ENCODE results near the gene DPP6.

Gene DPP6

DNA sequence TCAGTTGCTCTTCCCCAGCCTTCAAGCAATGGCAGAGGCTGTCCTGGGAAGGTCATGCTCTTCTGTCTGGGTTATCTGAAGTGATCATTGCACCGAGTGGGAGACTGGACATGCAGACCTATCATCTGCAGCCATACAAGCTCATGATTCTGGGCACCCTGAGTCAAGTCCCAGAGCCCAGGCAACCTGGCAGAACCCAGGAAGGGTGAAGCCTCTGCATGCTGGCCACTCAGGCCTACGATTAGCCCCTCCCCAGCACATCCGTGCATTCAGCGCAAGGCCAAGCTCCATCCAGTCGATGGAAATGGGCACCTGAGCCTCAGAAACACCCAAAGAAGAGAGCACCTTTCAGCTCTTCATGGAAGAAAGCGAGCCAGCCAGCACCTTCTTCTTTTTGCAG, 688.9 kb downstream of the DPP6 start:
- no peak for DNase-seq

DNA sequence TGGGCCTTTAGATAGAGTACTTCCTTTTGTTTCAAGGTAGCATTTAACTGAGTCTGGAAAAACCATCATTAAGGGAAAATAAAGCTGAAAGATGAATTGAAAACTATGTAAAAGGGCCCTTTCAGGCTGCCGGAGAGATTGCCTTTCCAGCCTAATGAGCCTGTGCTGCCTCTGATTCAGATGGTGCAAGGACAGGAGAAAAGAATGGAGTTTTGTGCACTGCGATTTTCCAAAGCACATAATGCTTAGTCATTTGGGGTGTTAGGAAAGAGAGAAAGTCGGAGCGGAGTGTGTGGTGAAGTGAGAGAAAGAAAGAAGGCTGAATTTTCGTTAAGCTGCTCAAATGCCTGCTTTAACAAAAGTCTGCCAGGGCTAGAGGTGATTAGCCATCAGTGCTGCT, 691.0 kb downstream of the DPP6 start:
- no peak for DNase-seq

DNA sequence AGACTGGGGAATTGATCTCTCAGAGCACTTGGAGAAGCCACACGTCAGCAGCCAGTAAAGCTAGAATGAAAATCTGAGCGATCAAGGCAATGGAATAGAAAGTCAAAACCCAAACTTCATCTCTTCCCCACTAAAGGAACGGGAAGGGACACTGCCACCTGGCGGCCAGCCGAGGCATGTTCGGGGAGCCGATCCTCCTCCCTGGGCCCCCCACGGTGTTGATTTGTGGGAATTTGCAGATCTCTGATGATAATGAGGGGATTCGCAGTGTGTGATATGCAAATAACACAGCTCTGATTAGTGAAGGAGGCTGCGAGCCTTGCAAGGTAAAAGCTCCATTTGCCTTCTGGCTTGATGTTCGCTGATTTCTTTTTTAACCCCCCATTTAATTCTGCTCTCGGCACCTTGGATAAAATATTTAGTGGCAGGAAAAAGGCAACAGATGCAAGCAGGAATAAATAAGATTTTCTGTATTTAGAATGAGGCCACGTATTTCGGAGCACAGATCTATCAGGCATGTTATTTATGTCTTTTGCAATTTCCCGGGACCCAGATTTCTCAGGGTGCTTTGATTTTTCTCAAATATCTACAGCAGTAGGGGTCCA, 692.2 kb downstream of the DPP6 start:
- no peak for DNase-seq

DNA sequence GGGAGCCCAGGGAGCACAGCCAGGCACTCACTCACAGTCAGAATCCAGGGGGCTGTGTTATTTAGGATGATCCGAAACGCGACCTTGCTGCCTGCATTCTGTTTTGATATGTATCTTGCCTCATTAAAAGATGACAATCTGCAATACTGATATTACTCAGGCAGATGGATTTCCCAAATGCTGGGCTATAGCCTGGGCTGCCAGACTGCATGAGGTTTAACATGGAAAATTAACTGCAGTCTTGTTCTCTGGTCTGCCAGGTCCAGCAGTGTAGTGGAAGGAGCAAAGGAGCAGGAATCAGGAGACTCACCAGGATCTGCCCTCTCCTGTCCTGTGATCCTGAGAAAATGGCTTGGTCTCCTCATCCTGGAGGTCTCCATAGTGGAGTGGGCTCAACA, 692.7 kb downstream of the DPP6 start:
- DNase-seq: no peak

DNA sequence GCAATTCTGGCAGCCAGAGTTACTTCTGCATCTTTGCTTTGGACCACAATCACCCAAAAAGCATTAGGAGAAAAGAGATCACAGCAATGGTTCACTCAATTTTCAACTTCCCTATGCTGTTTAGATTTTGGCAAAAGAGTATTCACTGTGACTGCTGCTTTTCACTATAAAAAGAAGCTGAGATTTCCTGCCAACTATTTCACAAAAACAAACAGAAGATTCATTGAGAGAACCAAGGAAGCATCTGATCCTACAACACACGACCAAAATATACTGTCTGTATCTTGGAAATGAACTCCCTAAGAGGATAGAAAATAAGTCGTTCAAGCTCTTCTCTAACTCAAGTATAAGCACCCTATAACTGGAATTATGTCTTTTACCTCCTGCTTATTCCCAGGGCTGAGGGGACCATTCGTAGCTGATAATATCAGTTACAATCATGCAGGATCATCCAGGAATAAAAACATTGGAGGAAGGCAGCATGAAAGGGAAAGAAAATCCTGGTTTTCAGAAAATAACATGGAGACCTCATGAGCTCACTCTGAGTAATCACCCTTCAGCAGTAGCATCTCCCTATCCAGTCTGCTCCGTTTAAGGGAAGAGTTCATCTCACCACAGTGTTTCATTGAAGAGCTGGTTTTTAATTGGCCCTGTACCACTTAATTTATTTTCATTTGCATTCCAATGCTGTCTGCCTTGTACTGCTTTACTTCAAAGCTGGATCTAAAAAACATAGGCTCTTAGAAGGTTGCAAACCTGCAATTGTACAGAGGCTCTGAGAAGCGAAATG, 694.6 kb downstream of the DPP6 start:
- DNase-seq: no peak

DNA sequence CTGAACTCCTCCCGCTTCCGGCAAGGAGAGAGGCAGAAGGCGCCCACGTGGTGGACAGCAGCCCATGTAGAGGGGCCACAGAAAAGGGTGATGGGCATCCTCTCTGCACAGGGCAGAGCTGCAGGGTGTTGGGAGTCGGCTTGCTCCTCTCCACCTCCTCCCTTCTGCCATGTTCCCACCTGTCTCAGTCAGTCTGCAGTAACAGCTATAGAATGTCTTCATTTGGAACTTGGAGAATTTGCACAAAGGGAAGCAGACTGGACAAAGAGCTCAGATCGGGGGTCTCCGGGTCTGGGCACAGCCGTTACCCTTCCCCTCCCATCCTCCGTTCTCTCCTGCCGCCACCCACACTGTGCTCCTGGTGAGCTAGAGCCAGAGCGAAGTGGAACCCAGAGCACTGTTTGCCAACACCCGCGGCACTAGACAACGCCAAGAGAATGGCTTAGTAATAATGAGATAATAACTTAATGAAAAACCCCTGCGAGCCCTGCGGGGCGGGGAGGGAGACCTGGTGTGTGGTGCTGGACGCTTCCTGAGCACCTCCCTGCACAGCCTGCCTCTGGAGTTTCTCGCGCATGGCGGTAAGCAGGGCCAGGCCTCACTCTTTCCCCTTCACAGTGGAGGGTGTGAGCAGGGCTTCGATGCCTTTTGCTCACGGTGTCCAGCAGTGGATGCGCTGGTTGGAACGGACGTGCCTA, 696.0 kb downstream of the DPP6 start:
- no peak for DNase-seq

DNA sequence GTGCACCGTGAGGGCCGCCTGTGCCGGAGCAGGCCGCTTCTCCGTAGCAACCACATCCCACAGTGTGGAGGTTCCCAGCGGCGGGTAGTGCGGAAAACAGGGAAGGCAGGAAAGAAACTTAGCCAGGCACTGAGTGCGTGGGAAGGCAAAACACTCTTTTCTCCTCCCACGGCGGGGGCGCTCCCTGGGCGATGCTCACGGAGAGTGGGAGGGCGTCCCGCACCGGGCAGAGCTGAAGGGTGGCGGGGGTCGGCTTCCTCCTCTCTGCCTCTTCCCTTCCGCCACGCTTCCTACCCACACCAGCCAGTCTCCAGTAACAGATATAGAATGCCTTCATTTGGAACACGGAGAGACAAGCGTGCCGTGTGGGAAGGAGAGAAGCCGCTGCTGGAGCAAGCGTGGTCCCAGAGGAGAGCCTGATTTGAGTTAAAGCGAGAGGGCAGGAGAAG, 698.2 kb downstream of the DPP6 start:
- no peak for DNase-seq

DNA sequence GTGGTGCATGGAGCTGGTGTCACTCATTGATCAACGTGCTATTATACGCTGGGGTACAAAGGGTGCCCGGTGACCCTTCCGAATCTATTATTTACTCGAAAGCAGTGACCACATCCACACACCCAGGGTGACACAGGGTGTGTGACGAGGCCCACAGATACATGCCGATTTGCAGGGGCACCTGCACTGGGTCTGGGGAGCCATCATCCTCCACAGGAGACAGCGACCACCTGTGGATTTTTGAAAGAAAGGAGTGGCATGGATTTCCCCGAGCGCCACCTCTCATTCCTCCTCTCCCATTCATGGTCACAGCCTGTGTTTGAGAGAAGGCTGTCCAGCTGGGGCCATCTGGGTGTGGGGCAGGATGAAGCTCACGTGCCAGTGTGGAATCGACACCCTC, 701.0 kb downstream of the DPP6 start:
- DNase-seq: no peak

DNA sequence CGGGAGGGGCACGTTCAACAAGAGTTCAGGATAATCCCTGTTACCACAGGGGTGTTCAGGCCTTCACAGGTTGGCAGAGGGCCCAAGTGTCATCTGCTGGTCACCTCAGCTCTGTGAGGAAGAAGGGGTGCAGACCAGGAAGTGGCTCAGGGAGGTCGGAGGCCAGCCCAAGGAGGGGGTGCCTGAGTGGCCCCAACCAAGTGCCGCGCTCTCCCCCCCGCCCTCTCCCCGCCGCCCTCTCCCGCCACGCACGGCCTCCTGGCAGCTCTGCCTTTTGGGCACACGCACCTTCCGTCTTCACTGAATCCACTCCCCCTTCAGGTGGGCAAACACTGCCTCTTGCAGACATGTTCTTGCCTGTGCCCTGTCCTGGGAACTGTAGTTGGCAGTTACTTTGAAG, 705.6 kb downstream of the DPP6 start:
- DNase-seq: no peak

DNA sequence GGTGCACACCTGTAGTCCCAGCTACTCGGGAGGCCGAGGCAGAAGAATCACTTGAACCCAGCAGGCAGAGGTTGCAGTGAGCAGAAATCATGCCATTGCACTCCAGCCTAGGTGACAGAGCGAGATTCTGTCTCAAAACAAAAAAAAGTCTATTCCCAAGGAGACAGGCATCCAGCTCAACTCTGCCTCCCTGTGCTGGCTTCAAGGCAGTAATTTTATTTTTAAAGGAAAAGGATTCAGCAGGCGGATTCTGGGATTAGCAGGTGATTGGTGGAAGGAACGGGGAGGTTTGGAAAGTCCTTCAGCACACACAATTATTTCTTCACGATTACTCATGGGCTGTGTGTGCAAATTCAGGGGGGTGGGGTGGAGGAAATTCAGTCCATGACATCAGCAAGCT, 707.8 kb downstream of the DPP6 start:
- DNase-seq: no peak

DNA sequence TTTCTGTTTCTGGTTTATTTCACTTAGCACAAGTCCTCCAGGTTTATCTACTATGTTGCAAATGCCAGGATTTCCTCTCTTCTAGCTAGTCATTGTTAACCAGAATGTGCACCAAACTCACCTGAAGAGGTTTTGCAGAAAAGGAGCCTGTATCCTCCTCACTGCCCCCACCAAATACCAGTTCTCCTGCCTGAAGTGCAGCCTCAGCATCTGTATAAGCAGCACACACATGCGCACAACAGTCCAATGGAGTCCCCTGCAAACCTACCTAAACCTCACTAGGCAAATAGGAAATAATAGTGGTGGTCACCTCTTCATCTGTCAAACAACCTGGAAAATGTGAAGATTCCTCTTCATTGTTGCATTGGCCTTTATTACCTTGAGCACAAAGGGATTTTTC, 712.9 kb downstream of the DPP6 start:
- no peak for DNase-seq

DNA sequence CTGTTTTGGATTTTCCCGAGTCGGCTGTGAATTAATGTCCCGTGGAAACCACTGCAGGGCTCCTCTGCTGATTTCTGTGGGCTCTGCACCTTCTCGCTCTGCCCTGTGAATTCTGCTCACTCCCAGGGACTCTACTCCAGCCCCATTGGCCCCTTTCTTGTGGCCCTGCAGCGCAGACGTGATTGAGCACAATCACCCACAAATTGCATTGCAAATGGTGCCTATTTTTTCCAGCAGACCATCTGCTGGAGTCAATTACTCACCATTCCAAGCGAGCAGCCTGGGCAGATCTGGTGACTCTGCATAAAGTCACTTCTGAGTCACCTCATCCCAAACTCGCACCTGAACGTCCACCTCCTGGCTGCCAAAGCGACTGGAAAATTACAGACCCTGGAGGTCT, 714.9 kb downstream of the DPP6 start:
- DNase-seq: no peak

DNA sequence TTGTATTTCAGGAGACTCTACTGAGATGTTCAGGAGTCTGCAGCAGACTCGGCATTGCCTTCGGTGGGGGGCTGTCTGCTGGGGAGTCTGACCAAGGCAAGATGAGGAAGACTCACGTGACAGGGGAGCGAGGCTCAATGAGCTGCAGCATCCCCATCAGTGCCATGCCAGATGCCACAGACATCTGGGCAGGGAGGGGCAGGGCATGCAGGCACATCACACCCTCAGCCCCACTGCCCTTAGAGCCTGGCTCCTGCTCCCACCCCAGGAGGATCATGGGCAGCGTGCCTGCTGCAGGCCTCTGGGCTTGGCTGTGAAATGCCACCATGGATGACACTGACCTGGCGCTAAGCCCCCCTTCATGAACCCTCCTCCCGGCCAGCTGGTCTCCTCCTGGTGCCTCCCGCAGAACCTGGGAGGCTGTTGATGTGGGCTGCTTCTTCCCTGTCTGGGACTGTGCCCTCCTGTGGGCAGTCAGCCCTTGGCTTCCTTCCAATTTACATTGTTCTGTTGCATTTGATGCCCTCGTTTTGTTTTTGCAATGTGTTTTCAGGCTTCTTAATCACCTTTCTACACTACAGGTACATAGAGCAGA, 715.7 kb downstream of the DPP6 start:
- DNase-seq: no peak

DNA sequence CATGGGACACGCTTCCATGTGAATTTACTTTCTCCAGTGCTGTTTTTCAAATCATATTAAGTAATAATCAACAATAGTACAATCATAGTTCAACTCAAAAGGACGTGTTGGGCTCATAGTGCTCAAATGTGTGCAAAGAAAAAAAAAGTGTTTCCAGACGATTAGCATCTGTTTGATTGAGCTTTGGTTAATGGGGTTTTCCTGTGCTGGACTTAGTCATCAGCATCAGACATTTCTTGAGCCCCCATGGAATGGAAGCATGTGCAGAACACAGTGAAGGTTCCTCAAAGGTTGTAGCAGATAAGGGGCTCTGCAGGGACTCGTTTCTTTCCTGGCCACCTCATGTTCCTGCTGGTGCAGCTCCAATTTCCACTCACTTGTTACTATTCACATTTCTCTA, 716.8 kb downstream of the DPP6 start:
- DNase-seq: no peak

DNA sequence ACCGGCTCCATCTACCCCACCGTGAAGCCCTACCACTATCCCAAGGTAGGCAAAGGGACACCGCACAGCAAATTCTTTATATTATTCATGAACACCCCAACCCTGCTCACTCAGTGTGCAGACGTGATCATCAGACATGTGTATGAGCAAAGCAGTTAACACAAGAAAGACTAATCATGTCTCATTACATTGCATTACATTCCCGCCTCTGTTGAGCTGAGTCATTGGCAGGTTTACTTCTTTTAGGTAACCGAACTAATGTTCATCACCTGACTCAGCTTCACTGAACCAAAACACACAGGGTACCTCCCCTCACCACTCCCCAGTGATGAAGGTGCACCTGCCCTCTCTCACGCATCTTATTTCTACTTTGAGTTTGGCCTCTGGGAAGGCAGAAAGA, 717.3 kb downstream of the DPP6 start:
- no peak for DNase-seq

DNA sequence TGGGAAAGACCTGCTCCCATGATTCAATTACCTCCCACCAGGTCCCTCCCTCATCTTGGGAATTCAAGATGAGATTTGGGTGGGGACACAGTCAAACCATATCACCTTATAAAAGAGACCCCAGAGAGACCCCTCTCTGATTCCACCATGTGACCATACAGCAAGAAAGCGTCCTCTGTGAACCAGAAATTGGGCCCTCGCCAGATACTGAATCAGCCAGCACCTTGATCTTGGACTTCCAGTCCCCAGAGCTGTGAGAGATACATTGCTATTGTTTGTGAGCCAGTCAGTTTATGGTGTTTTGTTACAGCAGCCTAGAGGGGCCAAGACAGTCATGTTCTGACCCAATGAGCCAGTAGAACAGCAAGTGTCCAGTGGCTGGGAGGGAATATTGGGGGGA, 718.2 kb downstream of the DPP6 start:
- no peak for DNase-seq

DNA sequence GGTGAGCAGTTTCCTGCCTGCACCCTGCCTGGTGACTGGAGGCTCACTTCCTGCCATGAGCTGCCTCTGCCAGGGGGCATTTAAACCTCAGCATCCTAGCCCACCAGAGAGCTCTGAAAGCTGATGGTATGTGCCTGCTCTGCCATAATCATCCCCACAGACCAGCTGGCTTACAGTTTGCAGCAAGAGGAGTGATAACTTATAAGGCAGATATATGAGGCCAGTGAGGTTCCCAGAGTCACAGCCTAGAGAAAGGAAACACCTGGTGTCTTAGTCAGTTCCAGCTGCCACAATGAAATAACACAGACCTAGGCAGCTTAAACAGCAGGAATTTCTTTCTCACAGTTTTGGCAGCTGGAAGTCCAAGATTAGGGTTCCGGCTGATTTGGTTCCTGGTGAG, 718.8 kb downstream of the DPP6 start:
- no peak for DNase-seq

DNA sequence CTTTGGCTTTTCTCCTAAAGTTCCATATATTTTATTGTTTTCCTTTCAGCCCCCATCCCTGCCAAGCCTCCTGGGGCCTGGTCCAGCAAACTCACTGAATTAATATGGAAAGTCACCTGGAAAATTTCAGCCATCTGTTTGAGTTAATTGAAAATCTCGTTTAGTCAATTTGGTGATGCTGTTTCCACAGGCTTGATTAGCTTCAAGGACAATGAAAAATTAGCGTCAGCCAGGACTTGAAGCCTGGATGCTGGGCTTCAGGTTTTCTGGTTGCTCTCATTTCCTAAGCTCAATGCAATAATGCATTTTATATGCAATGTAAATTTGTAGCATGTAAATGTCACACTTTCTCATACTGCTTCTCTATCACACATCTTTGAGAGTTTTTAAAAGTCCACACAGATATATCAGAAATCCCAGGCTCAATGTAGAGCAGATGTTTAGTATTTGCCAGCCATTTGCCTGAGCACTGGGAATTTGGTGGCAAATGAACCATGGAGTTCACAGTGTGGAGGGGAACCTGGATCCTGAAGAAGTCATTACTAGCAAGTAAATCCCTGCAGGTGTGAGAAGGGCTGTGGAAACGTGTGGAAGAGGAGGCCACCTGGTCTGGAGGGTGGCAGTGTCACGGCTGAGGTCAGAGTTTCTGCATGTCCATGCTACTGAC, 722.2 kb downstream of the DPP6 start:
- DNase-seq: no peak

DNA sequence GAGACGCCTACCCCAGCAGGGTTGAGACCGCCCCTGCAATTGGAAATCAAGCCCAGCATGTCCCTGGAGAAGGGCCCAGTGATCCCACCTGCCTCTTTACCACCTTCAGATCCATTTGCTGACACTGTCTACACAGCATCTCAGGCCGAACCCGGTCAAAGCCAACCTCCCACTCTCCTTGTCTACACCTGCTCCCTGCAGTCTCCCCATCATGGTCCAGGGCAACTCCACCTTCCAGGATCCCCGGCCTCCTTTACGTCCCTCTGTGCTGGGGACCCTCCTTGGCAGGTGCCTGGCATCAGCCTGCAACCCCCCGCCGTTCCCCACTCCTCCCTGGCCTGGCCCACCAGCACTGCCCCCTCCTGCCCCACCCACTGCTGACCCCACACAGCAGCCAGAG, 723.5 kb downstream of the DPP6 start:
- no peak for DNase-seq

DNA sequence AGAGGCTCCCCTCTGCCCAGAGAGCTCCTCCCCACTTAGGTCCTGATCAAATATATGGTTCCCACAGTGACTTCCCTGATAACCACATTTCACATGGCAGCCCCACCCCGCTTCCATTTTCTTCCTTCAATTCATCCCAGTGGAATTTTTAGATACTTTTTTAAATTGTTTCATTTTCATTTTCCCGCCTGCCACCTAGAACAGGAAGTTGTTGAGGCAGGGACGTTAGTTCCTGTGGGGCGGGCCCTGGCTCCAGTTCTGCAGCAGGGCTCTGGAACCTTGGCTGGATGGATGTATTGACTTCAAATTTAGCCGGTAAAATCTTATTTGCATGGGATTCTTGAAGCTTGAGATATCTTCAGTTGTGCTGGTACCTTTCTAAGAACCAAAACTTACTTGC, 724.2 kb downstream of the DPP6 start:
- no peak for DNase-seq

DNA sequence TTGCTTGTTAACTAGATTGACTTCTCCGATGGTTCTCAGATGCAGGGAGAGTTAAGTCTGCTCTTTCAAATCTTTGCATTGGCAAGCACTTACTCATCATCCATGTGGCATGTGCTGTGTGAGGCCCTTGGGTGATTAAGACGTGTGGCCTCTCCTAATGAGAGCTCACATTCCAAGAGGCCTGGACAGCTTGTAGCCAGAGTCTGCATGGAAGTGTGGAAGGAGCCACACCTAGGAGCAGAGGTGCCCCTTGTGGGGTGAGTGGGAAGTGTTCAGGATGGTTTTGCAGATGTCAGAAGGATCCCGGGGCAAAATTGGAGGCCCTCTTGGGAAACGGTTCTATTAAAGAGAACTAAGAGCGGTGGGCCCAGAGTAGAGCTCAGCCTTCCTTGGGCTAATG, 724.8 kb downstream of the DPP6 start:
- no peak for DNase-seq

DNA sequence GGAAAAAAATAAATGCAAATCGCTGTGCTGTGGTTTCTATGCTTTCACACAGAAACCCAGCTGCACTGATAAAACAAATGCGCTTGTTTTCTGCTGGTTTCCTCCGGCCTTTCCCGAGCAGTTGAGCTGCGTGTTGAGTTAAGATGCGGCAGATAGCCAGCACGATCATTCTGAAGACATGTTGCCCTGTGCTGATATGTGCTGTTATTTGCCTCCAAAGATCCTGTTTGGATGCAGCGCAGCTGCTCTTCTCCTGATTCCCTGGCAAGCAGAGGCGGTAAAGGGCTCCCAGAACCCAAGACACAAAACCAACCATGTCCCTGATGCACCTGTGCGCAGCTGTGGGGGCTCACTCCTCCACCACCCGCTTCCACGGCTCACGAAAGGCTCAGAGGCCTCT, 725.3 kb downstream of the DPP6 start:
- no peak for DNase-seq

DNA sequence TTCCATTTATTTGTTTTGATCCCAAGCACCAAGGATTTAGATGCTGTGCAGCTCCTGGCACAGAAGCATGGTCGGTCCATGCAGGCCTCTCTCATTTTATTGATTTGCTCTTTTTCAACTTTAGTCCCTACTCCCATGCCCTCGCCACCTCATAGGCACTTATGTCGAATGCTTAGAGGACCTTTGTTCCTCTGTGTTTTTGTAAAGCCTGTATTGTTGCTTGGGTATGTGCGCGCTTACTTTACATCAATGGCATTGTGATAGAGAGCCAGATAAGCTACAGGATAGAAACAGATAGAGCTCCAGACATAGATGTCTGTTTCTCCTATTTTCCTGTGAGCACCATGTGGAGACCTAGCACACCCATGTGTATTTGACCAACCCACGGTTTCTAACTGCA, 725.7 kb downstream of the DPP6 start:
- DNase-seq: no peak
